ENCODE measurements around the gene HMGXB4. TPM values are rescaled to one million over a fixed set of nuclear protein-coding genes. Genes with fewer than 3 reads are reported as not detected.

The HMGXB4 gene
- total and polyA plus RNA-seq, 2 of the 13 experiments (the other 11 are each of a cell fraction or from before 2014, with no cell fraction given): 13.9 to 16.3 TPM

DNA sequence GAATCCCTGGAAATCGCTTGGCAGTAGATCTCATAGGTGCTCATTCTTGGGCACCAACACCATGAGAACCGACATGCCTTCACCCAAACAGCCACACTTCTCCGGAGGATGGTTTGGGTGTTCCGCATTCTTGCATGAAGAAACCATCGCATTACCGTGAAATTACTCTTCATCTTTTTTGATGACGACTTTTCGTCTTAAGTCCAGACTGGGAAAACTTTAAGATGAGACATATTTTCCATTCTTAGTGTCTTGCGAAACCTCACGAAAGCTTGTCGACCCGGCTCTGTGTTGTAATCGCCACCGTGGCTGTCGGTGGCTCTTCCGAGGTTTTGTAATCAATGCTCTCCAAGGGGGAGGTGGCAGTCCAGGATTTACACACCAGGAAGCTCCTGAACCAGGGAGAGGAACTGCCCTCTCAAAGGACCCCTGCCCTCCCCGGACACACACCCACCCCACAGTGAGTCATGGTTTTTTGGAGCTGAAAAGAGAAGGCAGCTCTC is 44.1 kb downstream of the HMGXB4 start (continued):
- TF ChIP-seq, protein P1, sequence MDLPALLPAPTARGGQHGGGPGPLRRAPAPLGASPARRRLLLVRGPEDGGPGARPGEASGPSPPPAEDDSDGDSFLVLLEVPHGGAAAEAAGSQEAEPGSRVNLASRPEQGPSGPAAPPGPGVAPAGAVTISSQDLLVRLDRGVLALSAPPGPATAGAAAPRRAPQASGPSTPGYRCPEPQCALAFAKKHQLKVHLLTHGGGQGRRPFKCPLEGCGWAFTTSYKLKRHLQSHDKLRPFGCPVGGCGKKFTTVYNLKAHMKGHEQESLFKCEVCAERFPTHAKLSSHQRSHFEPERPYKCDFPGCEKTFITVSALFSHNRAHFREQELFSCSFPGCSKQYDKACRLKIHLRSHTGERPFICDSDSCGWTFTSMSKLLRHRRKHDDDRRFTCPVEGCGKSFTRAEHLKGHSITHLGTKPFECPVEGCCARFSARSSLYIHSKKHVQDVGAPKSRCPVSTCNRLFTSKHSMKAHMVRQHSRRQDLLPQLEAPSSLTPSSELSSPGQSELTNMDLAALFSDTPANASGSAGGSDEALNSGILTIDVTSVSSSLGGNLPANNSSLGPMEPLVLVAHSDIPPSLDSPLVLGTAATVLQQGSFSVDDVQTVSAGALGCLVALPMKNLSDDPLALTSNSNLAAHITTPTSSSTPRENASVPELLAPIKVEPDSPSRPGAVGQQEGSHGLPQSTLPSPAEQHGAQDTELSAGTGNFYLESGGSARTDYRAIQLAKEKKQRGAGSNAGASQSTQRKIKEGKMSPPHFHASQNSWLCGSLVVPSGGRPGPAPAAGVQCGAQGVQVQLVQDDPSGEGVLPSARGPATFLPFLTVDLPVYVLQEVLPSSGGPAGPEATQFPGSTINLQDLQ (CRISPR knock-in tag; IDR thresholded peaks at IDR 0.05): no peak
- TF ChIP-seq ZNF629 (CRISPR knock-in tag; conservative IDR thresholded peaks at IDR 0.05): no peak; the same call in 1 of the 2 replicates
- no peak for TF ChIP-seq ZNF460 (CRISPR knock-in tag; IDR thresholded peaks at IDR 0.05; ENCODE audit: borderline replicate concordance)
- no peak for TF ChIP-seq ZKSCAN5 (CRISPR knock-in tag; IDR thresholded peaks at IDR 0.05)
- peak; percentile 43 for TF ChIP-seq PHF5A (CRISPR knock-in tag; IDR thresholded peaks at IDR 0.05; ENCODE audit: low read depth, unreplicated experiment)
- no peak for TF ChIP-seq KDM5B (CRISPR knock-in tag; IDR thresholded peaks at IDR 0.05; ENCODE audit: borderline replicate concordance)
- peak; percentile 53; the same call in 1 of the 2 replicates for TF ChIP-seq HMG20B (CRISPR knock-in tag; conservative IDR thresholded peaks at IDR 0.05)
- no peak for TF ChIP-seq NFE2L1 (CRISPR knock-in tag; IDR thresholded peaks at IDR 0.05; ENCODE audit: borderline replicate concordance)
- TF ChIP-seq DMAP1 (CRISPR knock-in tag; IDR thresholded peaks at IDR 0.05): peak; percentile 75
- peak; percentile 26; the same call in 1 of the 2 replicates for TF ChIP-seq ZNF574 (CRISPR knock-in tag; IDR thresholded peaks at IDR 0.05)
- peak; percentile 78; the same call in 1 of the 2 replicates for TF ChIP-seq MED1 (CRISPR knock-in tag; IDR thresholded peaks at IDR 0.05)
- no peak for TF ChIP-seq FOXC1 (CRISPR knock-in tag; IDR thresholded peaks at IDR 0.05; ENCODE audit: borderline replicate concordance)
- TF ChIP-seq CHCHD3 (CRISPR knock-in tag; IDR thresholded peaks at IDR 0.05): no peak
- TF ChIP-seq, protein P2, sequence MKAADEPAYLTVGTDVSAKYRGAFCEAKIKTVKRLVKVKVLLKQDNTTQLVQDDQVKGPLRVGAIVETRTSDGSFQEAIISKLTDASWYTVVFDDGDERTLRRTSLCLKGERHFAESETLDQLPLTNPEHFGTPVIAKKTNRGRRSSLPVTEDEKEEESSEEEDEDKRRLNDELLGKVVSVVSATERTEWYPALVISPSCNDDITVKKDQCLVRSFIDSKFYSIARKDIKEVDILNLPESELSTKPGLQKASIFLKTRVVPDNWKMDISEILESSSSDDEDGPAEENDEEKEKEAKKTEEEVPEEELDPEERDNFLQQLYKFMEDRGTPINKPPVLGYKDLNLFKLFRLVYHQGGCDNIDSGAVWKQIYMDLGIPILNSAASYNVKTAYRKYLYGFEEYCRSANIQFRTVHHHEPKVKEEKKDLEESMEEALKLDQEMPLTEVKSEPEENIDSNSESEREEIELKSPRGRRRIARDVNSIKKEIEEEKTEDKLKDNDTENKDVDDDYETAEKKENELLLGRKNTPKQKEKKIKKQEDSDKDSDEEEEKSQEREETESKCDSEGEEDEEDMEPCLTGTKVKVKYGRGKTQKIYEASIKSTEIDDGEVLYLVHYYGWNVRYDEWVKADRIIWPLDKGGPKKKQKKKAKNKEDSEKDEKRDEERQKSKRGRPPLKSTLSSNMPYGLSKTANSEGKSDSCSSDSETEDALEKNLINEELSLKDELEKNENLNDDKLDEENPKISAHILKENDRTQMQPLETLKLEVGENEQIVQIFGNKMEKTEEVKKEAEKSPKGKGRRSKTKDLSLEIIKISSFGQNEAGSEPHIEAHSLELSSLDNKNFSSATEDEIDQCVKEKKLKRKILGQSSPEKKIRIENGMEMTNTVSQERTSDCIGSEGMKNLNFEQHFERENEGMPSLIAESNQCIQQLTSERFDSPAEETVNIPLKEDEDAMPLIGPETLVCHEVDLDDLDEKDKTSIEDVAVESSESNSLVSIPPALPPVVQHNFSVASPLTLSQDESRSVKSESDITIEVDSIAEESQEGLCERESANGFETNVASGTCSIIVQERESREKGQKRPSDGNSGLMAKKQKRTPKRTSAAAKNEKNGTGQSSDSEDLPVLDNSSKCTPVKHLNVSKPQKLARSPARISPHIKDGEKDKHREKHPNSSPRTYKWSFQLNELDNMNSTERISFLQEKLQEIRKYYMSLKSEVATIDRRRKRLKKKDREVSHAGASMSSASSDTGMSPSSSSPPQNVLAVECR (CRISPR knock-in tag; IDR thresholded peaks at IDR 0.05; ENCODE audit: borderline replicate concordance): peak; percentile 72; the same call in 1 of the 2 replicates
- no peak for TF ChIP-seq FOXM1 (CRISPR knock-in tag; IDR thresholded peaks at IDR 0.05)
- TF ChIP-seq HNF4G (IDR thresholded peaks at IDR 0.05; ENCODE audit: borderline replicate concordance, low read depth, low read length): peak; percentile 49; the same call in 1 of the 2 replicates
- no peak; the same call in 1 of the 2 replicates for TF ChIP-seq HNF4G (CRISPR knock-in tag; IDR thresholded peaks at IDR 0.05; ENCODE audit: borderline replicate concordance, low read depth)
- TF ChIP-seq TGIF2 (CRISPR knock-in tag; IDR thresholded peaks at IDR 0.05): 0 out of 2 replicates have a peak, but pooled peaks have one; percentile 50
- peak; percentile 77; the same call in 1 of the 2 replicates for TF ChIP-seq HIVEP1 (CRISPR knock-in tag; IDR thresholded peaks at IDR 0.05)
- TF ChIP-seq ZNF891 (CRISPR knock-in tag; IDR thresholded peaks at IDR 0.05): no peak
- no peak for TF ChIP-seq SNAI1 (CRISPR knock-in tag; IDR thresholded peaks at IDR 0.05; ENCODE audit: borderline replicate concordance)
- 0 out of 2 replicates have a peak, but pooled peaks have one; percentile 34 for TF ChIP-seq ZC3H13 (CRISPR knock-in tag; IDR thresholded peaks at IDR 0.05)

All from HepG2 (cell line).